ENCODE results near the gene STRA8. TPM values are rescaled to one million over a fixed set of nuclear protein-coding genes. Genes with fewer than 3 reads are reported as not detected.
"Not testable (repeated sequence)": the region's sequence is repeated elsewhere in the genome, so short reads cannot be mapped to it uniquely, and the experiment has no call there.

Gene STRA8
- polyA plus RNA-seq, 1 donor (not counting 4 experiments of a cell fraction or from before 2014, with no cell fraction given) = not detected

DNA sequence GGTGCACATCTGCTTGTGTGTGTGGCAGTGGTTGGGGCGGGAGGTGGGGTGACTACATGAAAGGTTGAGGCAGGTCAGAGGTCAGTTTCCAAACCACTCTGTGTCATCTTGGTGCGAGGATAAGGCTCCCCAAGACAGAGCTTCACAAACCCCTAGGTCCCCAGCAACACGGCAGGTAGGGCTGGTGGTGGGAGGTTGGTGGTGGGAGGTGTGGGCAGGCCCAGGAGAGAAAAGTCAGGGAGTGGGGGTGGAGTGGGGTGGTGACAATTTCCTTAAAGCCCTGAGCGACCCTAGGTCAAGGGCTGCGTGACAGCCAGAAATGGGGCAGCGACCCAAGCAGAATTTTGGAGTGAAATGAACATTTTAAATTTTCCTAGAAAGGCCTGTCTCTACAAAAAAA lies 1.6 kb upstream of the STRA8 start:
- Histone ChIP-seq H3K4me3 (ENCODE audit: control insufficient read depth in 2 of 3, extremely low read depth in 1 of 3, insufficient read depth in 2 of 3, low read depth in 1 of 3, low read length in 3 of 3) (no peak overlapping the region), H3K79me2 (ENCODE audit: control insufficient read depth, insufficient read depth, low read length) (no peaks in the 10 kb centered on the region), H3K4me2 (ENCODE audit: control insufficient read depth, extremely low read depth, insufficient read depth, low read depth, low read length) (no peak overlapping the region), H4K20me1 (ENCODE audit: control insufficient read depth, extremely low read depth, insufficient read depth, low read length) (no peaks in the 10 kb centered on the region), H3K9me3 (ENCODE audit: control insufficient read depth, low read depth, low read length) (no peaks in the 10 kb centered on the region), H3K27me3 (ENCODE audit: control insufficient read depth, extremely low read depth, insufficient read depth, low read length) (no peaks in the 10 kb centered on the region), H3K9me1 (ENCODE audit: control insufficient read depth, extremely low read depth, insufficient read depth, low read length) (no peaks in the 10 kb centered on the region), H2AFZ (ENCODE audit: control insufficient read depth, low read length) (no peak overlapping the region), H3K9ac (ENCODE audit: control insufficient read depth, extremely low read depth, insufficient read depth, low read length) (no peak overlapping the region), H3K36me3 (ENCODE audit: control insufficient read depth in 2 of 2, extremely low read depth in 1 of 2, insufficient read depth in 2 of 2, low read length in 2 of 2) (no peaks in the 10 kb centered on the region), H3K27ac (ENCODE audit: control insufficient read depth, insufficient read depth, low read length) (no peak overlapping the region), H3K4me1 (ENCODE audit: control insufficient read depth, extremely low read depth, insufficient read depth, low read length) (no peaks in the 10 kb centered on the region)
- dilution Hi-C loops (cut with MboI; ENCODE audit: extremely low pct_ligation_motif_present, low sequenced_read_pairs) = no loop called here
- TF ChIP-seq EZH2 (IDR thresholded peaks at IDR 0.05; ENCODE audit: low read length) (no peak), CTCF (optimal IDR thresholded peaks at IDR 0.05 in 1 of 3, IDR thresholded peaks at IDR 0.05 in 1 of 3, conservative IDR thresholded peaks at IDR 0.05 in 1 of 3; ENCODE audit: extremely low read depth in 1 of 3, insufficient read depth in 2 of 3, low read length in 3 of 3) (no peak)
- DNase-seq (ENCODE audit: low read depth, low spot score) = no peak
- FAIRE-seq = no peak

DNA sequence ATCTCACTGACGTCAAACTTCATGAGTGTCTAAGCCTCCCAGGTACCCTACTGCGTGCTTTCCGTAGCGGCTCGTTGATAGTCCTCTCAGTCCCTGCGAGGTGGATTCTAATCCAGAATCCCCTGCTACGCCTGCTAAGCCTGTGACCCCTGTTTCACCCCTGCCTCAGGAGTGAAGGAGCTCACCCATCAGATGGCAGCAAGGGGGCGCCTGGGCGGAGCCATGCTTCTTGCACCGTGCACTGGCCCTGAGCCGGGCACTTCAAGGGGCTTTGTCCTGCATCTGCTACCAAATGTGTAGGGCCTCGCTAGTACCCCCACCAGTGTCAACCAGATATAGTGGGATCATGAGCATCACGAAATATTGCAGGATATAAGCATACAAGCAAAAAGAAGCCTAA lies 918 bp upstream of the STRA8 start:
- Histone ChIP-seq H2AFZ (ENCODE audit: control insufficient read depth, low read length) (no peak overlapping the region), H3K4me1 (ENCODE audit: control insufficient read depth, extremely low read depth, insufficient read depth, low read length) (no peaks in the 10 kb centered on the region), H3K36me3 (ENCODE audit: control insufficient read depth in 2 of 2, extremely low read depth in 1 of 2, insufficient read depth in 2 of 2, low read length in 2 of 2) (no peaks in the 10 kb centered on the region), H3K9ac (ENCODE audit: control insufficient read depth, extremely low read depth, insufficient read depth, low read length) (no peak overlapping the region), H4K20me1 (ENCODE audit: control insufficient read depth, extremely low read depth, insufficient read depth, low read length) (no peaks in the 10 kb centered on the region), H3K4me3 (ENCODE audit: control insufficient read depth in 2 of 3, extremely low read depth in 1 of 3, insufficient read depth in 2 of 3, low read depth in 1 of 3, low read length in 3 of 3) (no peak overlapping the region), H3K27ac (ENCODE audit: control insufficient read depth, insufficient read depth, low read length) (no peak overlapping the region), H3K79me2 (ENCODE audit: control insufficient read depth, insufficient read depth, low read length) (no peaks in the 10 kb centered on the region), H3K9me1 (ENCODE audit: control insufficient read depth, extremely low read depth, insufficient read depth, low read length) (no peaks in the 10 kb centered on the region), H3K9me3 (ENCODE audit: control insufficient read depth, low read depth, low read length) (no peaks in the 10 kb centered on the region), H3K4me2 (ENCODE audit: control insufficient read depth, extremely low read depth, insufficient read depth, low read depth, low read length) (no peak overlapping the region), H3K27me3 (ENCODE audit: control insufficient read depth, extremely low read depth, insufficient read depth, low read length) (no peaks in the 10 kb centered on the region)
- TF ChIP-seq CTCF (optimal IDR thresholded peaks at IDR 0.05 in 1 of 3, IDR thresholded peaks at IDR 0.05 in 1 of 3, conservative IDR thresholded peaks at IDR 0.05 in 1 of 3; ENCODE audit: extremely low read depth in 1 of 3, insufficient read depth in 2 of 3, low read length in 3 of 3) (peak in 1 of 3 experiments; percentile 35), EZH2 (IDR thresholded peaks at IDR 0.05; ENCODE audit: low read length) (no peak)
- FAIRE-seq (no peak), DNase-seq (ENCODE audit: low read depth, low spot score) (no peak)
- dilution Hi-C loops (cut with MboI; ENCODE audit: extremely low pct_ligation_motif_present, low sequenced_read_pairs) = no loop called here

GRCh38 chr7:135234095-135234494 lies 457 bp downstream of the STRA8 start:
- H4K20me1 ChIP-seq (ENCODE audit: control insufficient read depth, extremely low read depth, insufficient read depth, low read length); H3K9me1 ChIP-seq (ENCODE audit: control insufficient read depth, extremely low read depth, insufficient read depth, low read length); H3K27ac ChIP-seq (ENCODE audit: control insufficient read depth, insufficient read depth, low read length); H2AFZ ChIP-seq (ENCODE audit: control insufficient read depth, low read length); H3K9me3 ChIP-seq (ENCODE audit: control insufficient read depth, low read depth, low read length); H3K4me3 ChIP-seq (ENCODE audit: control insufficient read depth in 2 of 3, extremely low read depth in 1 of 3, insufficient read depth in 2 of 3, low read depth in 1 of 3, low read length in 3 of 3); H3K9ac ChIP-seq (ENCODE audit: control insufficient read depth, extremely low read depth, insufficient read depth, low read length); H3K36me3 ChIP-seq (ENCODE audit: control insufficient read depth in 2 of 2, extremely low read depth in 1 of 2, insufficient read depth in 2 of 2, low read length in 2 of 2); H3K4me1 ChIP-seq (ENCODE audit: control insufficient read depth, extremely low read depth, insufficient read depth, low read length); H3K79me2 ChIP-seq (ENCODE audit: control insufficient read depth, insufficient read depth, low read length); FAIRE-seq; H3K27me3 ChIP-seq (ENCODE audit: control insufficient read depth, extremely low read depth, insufficient read depth, low read length); dilution Hi-C loops (cut with MboI; ENCODE audit: extremely low pct_ligation_motif_present, low sequenced_read_pairs); H3K4me2 ChIP-seq (ENCODE audit: control insufficient read depth, extremely low read depth, insufficient read depth, low read depth, low read length); DNase-seq (ENCODE audit: low read depth, low spot score): not testable (repeated sequence)
